SK-N-SH (cell line): ENCODE data around the gene RTF2.

Experiments used
- CTCF ChIP-seq: fragments of 200-600 bp; sonication (generic); IDR thresholded peaks from 2 replicates; pipeline ENCODE4 v1.6.1; 2017; ENCODE audit warnings: antibody characterized with exemption, mild to moderate bottlenecking, moderate library complexity
- EZH2phosphoT487 ChIP-seq: fragments of 200-600 bp; sonication (generic); IDR thresholded peaks from 2 replicates; pipeline ENCODE4 v1.6.1; 2017; ENCODE audit warnings: low read depth, mixed run types, mild to moderate bottlenecking, antibody characterized with exemption, moderate library complexity, borderline replicate concordance
- FOXM1 ChIP-seq: IDR thresholded peaks from 2 replicates; pipeline ENCODE4 v1.4.0; 2012; ENCODE audit warnings: low read depth, mild to moderate bottlenecking
- GATA2 ChIP-seq: sonication (generic); formaldehyde crosslinking; IDR thresholded peaks from 2 replicates; pipeline ENCODE4 v1.5.0; 2020; ENCODE audit warnings: mild to moderate bottlenecking, missing genetic modification reagents
- JUND ChIP-seq: IDR thresholded peaks from 2 replicates; pipeline ENCODE4 v1.4.0; 2012
- POLR2AphosphoS5 ChIP-seq: IDR thresholded peaks from 2 replicates; pipeline ENCODE4 v1.6.1; 2012; ENCODE audit warnings: low read depth, low read length
- RCOR1 ChIP-seq: fragments of 150-350 bp; IDR thresholded peaks from 2 replicates; pipeline ENCODE4 v1.6.1; 2017; ENCODE audit warnings: antibody characterized with exemption, low read length
- TAF1 ChIP-seq: IDR thresholded peaks from 2 replicates; pipeline ENCODE4 v1.6.1; 2012; ENCODE audit warnings: low read depth, mild to moderate bottlenecking, low read length, moderate library complexity, borderline replicate concordance
- USF1 ChIP-seq: IDR thresholded peaks from 2 replicates; pipeline ENCODE4 v1.4.0; 2012; ENCODE audit warnings: low read depth, borderline replicate concordance
- TF ChIP-seq, protein P1 (sequence below): IDR thresholded peaks from 2 replicates; pipeline ENCODE4 v1.4.0; 2012; ENCODE audit warnings: low read depth, borderline replicate concordance
- TF ChIP-seq, protein P2 (sequence below): IDR thresholded peaks from 2 replicates; pipeline ENCODE4 v1.6.1; 2012; ENCODE audit warnings: mild to moderate bottlenecking, low read depth, low read length, moderate library complexity
- TF ChIP-seq, protein P3 (sequence below): IDR thresholded peaks from 2 replicates; pipeline ENCODE4 v1.4.0; 2012; ENCODE audit warnings: low read depth

DNA sequence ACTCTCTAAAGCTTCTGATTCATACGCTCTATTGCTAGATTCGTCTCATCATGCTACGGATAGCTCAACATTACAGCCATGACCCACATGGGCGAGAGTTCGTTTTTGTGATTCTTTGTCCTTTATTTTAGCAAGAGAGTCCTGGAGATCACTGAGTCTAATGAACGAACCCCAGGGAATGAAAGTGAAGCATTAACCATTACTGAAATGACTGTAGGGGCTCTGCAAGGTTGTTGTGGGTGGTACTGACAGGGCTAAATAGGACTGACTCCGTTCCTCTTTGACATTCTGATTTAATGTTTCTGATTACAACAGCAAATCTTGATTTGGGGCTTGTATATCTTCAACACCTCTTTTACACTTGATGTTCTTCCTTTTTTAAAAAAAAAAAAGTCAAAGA is 13.7 kb upstream of the RTF2 start:
- TF ChIP-seq, protein P1, sequence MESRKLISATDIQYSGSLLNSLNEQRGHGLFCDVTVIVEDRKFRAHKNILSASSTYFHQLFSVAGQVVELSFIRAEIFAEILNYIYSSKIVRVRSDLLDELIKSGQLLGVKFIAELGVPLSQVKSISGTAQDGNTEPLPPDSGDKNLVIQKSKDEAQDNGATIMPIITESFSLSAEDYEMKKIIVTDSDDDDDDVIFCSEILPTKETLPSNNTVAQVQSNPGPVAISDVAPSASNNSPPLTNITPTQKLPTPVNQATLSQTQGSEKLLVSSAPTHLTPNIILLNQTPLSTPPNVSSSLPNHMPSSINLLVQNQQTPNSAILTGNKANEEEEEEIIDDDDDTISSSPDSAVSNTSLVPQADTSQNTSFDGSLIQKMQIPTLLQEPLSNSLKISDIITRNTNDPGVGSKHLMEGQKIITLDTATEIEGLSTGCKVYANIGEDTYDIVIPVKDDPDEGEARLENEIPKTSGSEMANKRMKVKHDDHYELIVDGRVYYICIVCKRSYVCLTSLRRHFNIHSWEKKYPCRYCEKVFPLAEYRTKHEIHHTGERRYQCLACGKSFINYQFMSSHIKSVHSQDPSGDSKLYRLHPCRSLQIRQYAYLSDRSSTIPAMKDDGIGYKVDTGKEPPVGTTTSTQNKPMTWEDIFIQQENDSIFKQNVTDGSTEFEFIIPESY = no peak
- TF ChIP-seq CTCF (no peak), POLR2AphosphoS5 (no peak), EZH2phosphoT487 (no peak), GATA2 (CRISPR knock-in tag) (no peak), USF1 (no peak), JUND (no peak), TAF1 (no peak), RCOR1 (no peak), FOXM1 (no peak)
- TF ChIP-seq, protein P2, sequence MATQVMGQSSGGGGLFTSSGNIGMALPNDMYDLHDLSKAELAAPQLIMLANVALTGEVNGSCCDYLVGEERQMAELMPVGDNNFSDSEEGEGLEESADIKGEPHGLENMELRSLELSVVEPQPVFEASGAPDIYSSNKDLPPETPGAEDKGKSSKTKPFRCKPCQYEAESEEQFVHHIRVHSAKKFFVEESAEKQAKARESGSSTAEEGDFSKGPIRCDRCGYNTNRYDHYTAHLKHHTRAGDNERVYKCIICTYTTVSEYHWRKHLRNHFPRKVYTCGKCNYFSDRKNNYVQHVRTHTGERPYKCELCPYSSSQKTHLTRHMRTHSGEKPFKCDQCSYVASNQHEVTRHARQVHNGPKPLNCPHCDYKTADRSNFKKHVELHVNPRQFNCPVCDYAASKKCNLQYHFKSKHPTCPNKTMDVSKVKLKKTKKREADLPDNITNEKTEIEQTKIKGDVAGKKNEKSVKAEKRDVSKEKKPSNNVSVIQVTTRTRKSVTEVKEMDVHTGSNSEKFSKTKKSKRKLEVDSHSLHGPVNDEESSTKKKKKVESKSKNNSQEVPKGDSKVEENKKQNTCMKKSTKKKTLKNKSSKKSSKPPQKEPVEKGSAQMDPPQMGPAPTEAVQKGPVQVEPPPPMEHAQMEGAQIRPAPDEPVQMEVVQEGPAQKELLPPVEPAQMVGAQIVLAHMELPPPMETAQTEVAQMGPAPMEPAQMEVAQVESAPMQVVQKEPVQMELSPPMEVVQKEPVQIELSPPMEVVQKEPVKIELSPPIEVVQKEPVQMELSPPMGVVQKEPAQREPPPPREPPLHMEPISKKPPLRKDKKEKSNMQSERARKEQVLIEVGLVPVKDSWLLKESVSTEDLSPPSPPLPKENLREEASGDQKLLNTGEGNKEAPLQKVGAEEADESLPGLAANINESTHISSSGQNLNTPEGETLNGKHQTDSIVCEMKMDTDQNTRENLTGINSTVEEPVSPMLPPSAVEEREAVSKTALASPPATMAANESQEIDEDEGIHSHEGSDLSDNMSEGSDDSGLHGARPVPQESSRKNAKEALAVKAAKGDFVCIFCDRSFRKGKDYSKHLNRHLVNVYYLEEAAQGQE = no peak
- TF ChIP-seq, protein P3, sequence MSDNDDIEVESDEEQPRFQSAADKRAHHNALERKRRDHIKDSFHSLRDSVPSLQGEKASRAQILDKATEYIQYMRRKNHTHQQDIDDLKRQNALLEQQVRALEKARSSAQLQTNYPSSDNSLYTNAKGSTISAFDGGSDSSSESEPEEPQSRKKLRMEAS = no peak
